Erythroblast (primary cell): ENCODE measurements around the gene EXOC3.

ENCODE experiments used
- GATA1 ChIP-seq: IDR thresholded peaks from 2 replicates; pipeline ENCODE4 v1.6.1; 2011; ENCODE audit warnings: low read depth, mild to moderate bottlenecking, control low read depth, low read length, moderate library complexity
- POLR2A ChIP-seq: IDR thresholded peaks from 2 replicates; pipeline ENCODE4 v1.6.1; 2011; ENCODE audit warnings: mild to moderate bottlenecking, low read length

- no peak for TF ChIP-seq POLR2A
- no peak for TF ChIP-seq GATA1
These were observed 34.3 kb downstream of the EXOC3 start for GRCh38 chr5:477247-477646.
